HCEC 1CT (cell line): ENCODE measurements around the gene CHST11.
A peak's percentile ranks its signal among the peaks of the same experiment; 100 is the strongest.

Experiments
- DNase-seq: peaks from one replicate; pipeline ENCODE4 v3.0.0-alpha.2; 2017

The CHST11 gene

GRCh38 chr12:104460973-104461698 is 4.4 kb downstream of the CHST11 start:
- no peak for DNase-seq

GRCh38 chr12:104462325-104462724 is 5.6 kb downstream of the CHST11 start:
- DNase-seq: no peak

- DNase-seq: no peak
These were observed 6.2 kb downstream of the CHST11 start for GRCh38 chr12:104462931-104463339.

GRCh38 chr12:104463368-104463767 is 6.6 kb downstream of the CHST11 start:
- no peak for DNase-seq

GRCh38 chr12:104464899-104465298 is 8.2 kb downstream of the CHST11 start:
- DNase-seq: no peak

- DNase-seq: no peak
These were observed 10.1 kb downstream of the CHST11 start for GRCh38 chr12:104466709-104467345.

GRCh38 chr12:104467346-104467837 is 10.6 kb downstream of the CHST11 start:
- DNase-seq: no peak

GRCh38 chr12:104468371-104468770 is 11.6 kb downstream of the CHST11 start:
- no peak for DNase-seq

- no peak for DNase-seq
These were observed 12.3 kb downstream of the CHST11 start for GRCh38 chr12:104469066-104469465.

GRCh38 chr12:104469523-104469922 is 12.8 kb downstream of the CHST11 start:
- DNase-seq: no peak

- no peak for DNase-seq
These were observed 13.8 kb downstream of the CHST11 start for GRCh38 chr12:104470521-104470920.

- DNase-seq: no peak
These were observed 14.6 kb downstream of the CHST11 start for GRCh38 chr12:104471336-104471735.

GRCh38 chr12:104472748-104473147 is 16.0 kb downstream of the CHST11 start:
- no peak for DNase-seq

- no peak for DNase-seq
These were observed 16.7 kb downstream of the CHST11 start for GRCh38 chr12:104473374-104473983.

- DNase-seq: no peak
These were observed 18.5 kb downstream of the CHST11 start for GRCh38 chr12:104475271-104475670.

GRCh38 chr12:104477510-104478390 is 21.0 kb downstream of the CHST11 start:
- DNase-seq: no peak

- DNase-seq: no peak
These were observed 21.8 kb downstream of the CHST11 start for GRCh38 chr12:104478396-104479122.

- DNase-seq: no peak
These were observed 22.4 kb downstream of the CHST11 start for GRCh38 chr12:104479123-104479662.

GRCh38 chr12:104480012-104480411 is 23.3 kb downstream of the CHST11 start:
- no peak for DNase-seq

- peak; percentile 89 for DNase-seq
These were observed 24.2 kb downstream of the CHST11 start for GRCh38 chr12:104480826-104481440.

GRCh38 chr12:104482113-104482512 is 25.4 kb downstream of the CHST11 start:
- no peak for DNase-seq
